GM20000 (cell line): ENCODE measurements around the gene IL32.

ENCODE experiments used
- DNase-seq: peaks from one replicate; pipeline ENCODE4 v3.0.0; 2012; ENCODE audit warnings: low spot score
- CTCF ChIP-seq: IDR thresholded peaks from 2 replicates; pipeline ENCODE4 v1.5.1; 2012; ENCODE audit warnings: mild to moderate bottlenecking, control low read depth; ENCODE audit errors: extremely low read depth, missing control alignments

The IL32 gene

GRCh38 chr16:3025032-3026002, 40.1 kb upstream of the IL32 start:
- TF ChIP-seq CTCF: no peak
- DNase-seq: no peak

GRCh38 chr16:3026003-3026378, 39.4 kb upstream of the IL32 start:
- no peak for DNase-seq
- no peak for TF ChIP-seq CTCF

- DNase-seq: no peak
- no peak for TF ChIP-seq CTCF
These were observed 38.6 kb upstream of the IL32 start for GRCh38 chr16:3026609-3027488.

GRCh38 chr16:3027489-3027795, 38.0 kb upstream of the IL32 start:
- no peak for DNase-seq

GRCh38 chr16:3027983-3028715, 37.3 kb upstream of the IL32 start:
- TF ChIP-seq CTCF: peak; percentile 95
- DNase-seq: peak; percentile 96

More at GRCh38 chr16:3027489-3027795, 38.0 kb upstream of the IL32 start:
- no peak for TF ChIP-seq CTCF

GRCh38 chr16:3028716-3029319, 36.6 kb upstream of the IL32 start:
- DNase-seq: no peak
- no peak for TF ChIP-seq CTCF
